Stimulated activated CD8-positive, alpha-beta memory T cell treated with anti-CD3 and anti-CD28 coated beads, Interleukin-4, amount 100 ng/mL, for 4 hours (primary cell): Measurements from ENCODE around the gene HSD17B11.
"Not testable (repeated sequence)": the region's sequence is repeated elsewhere in the genome, so short reads cannot be mapped to it uniquely, and the experiment has no call there.

Experiments
- DNase-seq, 2 donors: peaks; one replicate each; pipeline ENCODE4 v3.0.0-alpha.2; 2020; ENCODE audit warnings: low read depth in 2 of 2, low spot score in 1 of 2

Gene HSD17B11

DNA sequence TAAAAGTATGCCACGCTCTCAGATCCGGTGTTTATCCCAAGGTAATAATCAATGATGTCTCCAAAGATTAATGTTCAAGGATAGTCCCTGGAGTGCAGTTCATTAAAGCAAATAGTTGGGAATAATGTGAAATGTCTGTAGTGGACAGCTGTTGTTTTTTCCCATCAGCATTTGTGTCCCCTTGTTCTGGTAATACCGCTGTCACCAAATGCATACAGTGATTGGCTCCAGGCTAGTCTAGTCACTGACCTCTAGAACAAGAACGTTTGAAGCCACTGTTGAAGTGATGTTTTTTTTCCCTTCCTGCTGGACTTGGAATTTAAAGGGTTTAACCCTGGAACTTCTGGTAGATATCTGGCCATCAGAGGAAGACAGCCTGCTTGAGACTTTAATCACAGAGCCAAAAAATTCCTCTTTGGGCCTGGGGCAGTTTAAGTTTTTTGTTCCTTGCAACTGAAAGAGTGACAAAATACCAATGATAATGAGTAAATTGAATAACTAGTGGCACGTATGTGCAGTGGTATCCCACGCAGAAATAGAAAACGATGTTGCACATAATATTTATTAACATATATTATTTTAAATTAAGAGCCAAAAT, 30.6 kb downstream of the HSD17B11 start:
- DNase-seq, result no peak

DNA sequence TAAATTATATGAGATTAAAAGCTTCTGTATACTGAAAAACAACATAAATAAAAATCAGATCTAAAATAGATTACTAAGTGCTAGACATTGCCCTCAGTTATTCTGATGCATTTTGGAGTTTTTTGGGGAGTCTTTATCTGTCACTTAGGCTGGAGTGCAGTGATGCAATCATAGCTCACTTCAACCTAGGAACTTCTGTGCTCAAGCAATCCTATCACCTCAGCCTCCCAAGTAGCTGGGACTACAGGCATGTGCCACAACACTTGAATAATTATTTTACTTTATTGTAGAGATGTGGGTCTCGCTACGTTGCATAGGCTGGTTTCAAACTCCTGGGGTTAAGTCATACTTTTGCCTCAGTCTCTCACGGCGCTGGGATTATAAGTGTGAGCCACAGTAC, 31.7 kb downstream of the HSD17B11 start:
- no peak for DNase-seq

DNA sequence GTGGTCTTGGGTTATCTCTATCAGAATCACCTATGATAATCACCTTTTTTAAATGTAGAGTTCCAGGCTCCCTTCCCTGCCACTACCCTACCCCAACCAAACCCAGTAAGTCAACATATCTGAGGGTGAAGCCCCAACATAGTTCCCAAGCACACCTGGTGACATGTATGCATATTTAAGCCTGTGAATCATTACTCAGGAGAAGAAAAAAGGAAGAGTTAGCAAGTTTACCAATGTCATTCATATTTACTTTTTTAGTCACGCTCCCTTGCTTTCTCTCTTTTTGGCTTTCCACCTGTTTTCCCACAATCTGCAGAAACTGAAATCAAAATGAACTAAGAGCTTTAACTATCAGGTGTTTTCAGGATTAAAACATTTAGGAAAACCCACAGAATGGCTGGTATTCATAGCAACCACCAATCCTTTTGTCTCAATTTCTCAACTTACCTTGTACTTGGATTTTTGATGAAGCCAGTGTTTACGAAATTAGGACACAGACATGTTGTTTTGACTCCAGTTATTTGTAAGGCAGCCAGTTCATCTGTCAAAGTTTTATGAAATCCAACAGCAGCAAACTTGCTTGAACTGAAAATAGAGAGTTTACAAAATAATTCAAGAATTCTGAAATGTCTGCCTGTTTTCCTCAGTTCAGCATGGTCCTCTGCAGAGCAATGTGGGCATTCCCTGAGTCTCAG, 34.0 kb downstream of the HSD17B11 start:
- no peak for DNase-seq

DNA sequence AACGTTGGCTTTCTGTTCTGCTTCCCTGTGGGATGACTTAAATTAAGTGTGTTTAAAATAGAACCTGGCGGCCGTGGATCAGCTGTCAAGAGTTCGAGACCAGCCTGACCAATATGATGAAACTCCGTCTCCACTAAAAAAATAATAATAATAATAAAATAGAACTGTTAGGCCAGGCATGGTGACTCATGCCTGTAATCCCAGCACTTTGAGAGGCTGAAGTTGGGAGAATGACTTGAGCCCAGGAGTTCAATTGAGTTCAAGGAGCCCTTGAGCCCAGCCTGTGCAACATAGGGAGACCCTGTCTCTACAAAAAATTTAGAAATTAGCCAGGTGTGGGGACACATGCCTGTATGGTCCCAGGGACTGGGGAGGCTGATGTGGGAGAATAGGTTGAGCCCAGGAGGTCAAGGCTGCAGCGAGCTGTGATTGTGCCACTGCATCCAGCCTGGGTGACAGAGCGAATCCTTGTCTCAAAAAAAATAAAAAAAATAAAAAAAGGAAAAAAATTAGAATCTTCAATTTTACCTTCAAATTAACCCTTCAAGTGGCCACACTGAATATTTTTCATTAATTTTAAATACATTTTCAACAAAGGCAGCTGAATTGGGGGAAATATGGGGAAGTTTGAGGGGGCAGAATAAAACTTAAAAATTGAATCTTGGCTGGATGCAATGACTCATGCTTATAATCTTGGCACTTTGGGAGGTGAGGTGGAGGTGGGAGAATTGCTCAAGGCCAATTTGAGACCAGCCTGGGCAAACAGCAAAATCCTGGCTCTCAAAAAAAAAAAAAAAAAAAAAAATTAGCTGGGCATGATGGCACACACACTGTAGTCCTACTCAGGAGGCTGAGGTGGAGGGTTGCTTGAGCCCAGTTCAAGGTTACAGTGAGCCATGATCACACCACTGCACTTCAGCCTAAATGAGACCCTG, 36.6 kb downstream of the HSD17B11 start:
- no peak for DNase-seq

DNA sequence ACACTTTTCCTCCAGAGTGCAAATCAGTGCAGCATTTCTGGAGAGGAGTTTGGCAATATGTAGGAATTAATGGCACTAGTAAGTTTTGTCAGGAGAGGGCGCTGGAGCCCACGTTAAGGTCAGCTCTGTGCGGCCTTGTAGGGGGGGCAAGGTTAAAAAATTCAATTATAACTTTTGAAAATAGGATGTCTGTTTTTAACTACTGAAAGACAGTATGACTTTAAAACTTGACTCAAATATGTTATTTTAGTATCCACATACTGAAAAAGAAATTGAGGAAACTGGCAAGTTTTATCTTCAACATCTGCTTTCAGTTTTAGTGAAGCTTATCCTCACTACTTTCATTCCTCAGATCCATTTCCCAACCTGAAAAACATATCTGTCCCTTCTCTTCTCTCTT, 37.4 kb downstream of the HSD17B11 start:
- peak in 1 of 2 donors; percentile 2 for DNase-seq

DNA sequence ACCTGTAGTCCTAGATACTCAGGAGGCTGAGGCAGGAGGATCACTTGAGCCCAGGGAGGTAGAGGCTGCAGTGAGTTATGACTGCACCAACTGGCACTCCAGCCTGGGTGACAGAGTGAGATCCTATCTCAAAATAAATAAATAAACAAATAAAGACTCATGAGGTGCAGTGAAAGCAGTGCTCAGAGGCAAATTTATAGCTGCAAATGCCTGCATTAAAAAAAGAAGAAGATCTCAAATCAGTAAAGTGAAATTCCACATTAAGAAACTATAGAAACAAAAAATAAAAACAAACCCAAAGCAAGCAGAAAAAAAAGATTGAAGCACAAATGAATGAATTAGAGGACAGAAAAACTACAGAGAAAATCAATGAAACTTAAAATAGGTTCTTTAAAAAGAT, 45.8 kb downstream of the HSD17B11 start:
- no peak for DNase-seq

DNA sequence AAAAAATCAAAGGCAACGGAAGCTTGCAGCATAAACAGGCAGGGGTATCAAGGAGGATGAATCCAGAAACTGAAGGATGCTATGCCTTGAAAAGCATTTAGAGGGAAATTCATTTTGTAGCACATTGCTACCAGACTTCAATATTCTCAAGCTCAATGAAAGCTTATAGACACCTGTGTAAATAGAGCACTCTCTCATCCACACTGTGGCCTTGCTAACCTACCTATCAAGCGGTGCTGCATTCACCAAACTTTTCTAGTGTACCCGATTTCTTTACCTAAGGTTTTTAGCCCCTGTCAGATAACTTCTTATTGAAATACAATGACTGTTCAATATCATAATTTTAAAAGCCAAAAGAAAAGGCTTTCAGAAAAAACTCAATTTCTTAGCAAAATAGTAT, 48.1 kb downstream of the HSD17B11 start:
- no peak for DNase-seq

DNA sequence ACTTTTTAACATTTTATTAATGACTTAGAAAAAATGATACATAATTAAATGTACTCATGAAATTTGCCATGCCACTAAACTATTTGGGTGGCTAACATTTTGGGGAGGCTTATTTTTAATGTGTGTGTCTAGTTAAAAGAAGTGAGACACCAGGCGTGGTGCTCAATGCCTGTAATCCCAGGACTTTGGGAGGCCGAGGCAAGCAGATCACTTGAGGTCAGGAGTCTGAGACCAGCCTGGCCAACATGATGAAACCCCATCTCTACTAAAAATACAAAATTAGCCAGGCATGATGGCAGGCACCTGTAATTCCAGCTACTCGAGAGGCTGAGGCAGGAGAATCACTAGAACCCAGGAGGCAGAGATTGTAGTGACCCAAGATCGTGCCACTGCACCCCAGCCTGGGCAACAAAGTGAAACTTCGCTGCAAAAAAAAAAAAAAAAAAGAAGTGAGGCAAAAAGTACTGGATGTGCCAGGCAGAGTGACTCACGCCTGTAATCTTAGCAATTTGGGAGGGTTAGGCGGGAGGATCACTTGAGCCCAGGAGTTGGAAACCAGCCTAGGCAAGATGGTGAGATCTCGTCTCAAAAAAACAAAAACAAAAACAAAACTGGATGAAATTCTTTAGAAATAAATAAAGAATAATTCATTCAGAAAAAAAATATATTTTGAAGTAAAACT, 48.9 kb downstream of the HSD17B11 start:
- DNase-seq, result not testable (repeated sequence)

DNA sequence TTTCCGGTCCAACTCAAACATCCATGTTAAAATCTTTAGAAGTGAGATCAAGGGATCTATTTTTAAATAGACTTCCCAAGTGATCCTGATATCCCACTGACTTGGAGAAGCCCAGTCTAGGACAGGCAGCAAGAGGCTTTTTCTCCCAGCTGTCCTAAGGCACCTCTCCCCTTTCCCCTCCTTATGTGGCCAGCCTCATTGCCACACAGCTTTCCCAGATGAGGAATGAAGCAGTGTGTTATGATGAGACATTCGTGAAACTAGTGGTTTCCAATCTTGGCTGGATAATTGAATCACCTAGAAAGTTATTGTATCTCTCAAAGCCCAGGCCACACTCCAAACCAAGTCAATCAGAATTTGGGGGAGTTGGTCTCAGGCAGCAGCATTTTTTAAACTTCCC, 51.5 kb downstream of the HSD17B11 start:
- DNase-seq, result no peak

DNA sequence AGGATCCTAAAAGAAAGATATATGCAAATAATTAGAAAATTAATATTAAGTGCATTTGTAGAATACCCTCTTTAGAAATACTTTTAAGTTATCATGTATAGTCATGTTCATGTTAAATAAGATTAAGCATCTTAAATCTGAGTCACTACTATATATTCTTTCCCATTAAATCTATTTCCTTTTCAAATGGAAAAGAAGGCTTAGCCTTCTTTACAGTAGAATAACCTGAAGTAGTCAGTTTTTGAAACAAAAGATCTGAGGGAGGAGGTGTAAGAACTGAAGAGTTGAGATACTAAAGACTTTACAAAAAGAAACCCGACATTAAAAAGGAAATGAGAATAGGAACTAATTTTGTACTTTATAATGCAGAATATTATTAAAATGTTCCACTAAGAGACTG, 53.6 kb downstream of the HSD17B11 start:
- no peak for DNase-seq

DNA sequence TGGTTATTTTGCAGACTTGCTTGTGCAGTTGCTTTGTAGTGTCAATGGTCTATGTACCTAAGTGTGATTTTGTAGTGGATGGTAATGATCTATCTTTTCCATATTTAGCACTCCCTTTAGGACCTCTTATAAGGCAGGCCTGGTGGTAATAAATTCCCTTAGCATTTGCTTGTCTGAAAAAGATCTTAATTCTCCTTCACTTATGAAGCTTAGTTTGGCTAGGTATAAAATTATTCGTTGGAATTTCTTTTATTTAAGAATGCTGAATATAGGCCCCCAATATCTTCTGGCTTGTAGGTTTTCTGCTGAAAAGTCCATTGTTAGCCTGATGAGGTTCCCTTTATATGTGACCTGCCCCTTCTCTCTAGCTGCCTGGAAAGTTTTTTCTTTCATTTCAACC, 57.7 kb downstream of the HSD17B11 start:
- DNase-seq, result no peak

DNA sequence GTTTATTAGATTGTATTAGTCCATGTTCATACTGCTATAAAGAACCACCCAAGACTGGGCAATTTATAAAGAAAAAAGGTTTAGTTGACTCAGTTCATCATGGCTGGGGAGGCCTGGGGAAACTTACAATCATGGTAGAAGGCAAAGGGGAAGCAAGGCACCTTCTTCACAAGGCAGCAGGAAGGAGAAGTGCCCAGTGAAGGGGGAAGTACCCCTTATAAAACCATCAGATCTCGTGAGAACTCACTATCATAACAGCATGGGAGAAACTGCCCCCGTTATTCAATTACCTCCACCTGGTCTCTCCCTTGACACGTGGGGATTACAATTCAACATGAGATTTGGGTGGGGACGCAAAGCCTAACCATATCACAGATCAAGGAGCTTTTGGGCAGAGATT, 60.2 kb downstream of the HSD17B11 start:
- DNase-seq, result no peak

DNA sequence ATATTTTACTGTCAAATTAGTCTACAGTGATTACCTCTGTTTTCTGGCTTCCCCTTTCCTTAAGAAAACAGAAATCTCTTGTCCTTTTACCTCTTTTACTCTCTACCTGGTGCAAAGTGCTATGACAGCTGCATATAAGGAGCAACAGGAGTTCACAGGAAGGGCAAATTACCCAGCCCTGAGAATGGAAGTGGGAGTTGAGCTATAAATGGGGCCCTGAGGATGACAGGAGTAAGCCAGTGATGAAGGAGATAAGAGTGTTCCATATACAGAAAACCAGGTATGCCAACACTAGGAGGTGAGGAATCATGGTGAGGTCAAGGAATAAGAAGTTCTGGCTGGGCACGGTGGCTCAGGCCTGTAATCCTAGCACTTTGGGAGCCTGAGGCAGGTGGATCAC, 63.9 kb downstream of the HSD17B11 start:
- no peak for DNase-seq

DNA sequence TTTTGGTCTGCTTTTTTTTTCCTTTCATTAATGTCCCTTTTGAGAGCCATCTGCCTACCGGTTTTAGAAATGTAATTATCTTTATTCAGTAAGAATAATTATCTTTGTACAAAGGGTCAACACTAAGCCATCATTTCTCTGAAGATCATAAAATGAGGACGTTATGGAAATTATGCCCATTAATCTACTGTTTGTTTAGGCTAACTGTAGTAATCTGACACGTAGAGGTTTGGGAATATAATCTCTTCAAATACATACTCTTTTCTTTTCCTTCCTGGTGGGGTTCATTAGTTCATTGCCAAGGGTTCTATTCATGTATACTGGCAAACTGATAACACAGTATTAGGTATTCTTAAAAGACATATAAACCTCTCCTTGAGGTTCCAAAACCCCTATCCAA, 64.5 kb downstream of the HSD17B11 start:
- DNase-seq, result no peak

DNA sequence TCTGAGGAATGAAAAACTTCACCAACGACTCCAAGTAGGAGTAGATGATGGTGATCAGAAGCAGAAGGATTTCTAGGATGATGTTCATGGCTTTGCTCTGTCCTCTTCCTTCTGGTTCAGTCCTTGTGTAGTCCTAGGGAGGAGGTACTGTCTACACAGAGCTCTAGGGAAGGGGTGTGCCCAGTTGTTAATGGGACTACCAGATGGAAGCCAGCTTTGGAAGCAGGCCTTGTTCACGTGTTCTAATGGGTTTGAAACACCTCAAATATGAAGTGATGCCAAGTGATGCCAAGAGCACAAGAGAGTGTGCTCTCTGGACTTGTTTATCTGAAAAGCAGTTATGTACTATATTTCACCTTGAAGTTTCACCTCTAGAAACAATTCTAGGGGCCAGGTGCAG, 68.2 kb downstream of the HSD17B11 start, which contains the start of gene HSD17B13:
Gene HSD17B13, minus strand, starts transcription at position 129 of the 400 bp plus-strand sequence. Its CDS starts 41 bp downstream, at position 88.
- DNase-seq, result no peak

DNA sequence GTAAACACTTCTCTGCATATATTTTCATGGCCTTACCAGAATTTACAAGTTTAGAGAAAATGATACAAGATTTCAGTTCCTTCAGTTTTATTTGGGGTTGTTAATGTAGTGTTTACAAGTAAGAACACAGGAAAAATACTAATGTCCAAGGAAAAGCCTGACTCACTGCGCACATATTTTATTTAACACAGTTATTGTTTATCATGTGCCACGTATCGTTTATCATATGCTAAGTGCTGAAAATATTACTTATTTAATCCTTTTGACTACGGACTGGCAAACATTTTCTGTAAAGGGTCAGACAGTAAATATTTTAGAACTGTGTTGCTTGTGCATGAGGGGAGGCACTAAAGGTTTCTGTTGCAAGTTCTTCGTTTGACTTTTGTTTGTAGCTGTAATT, 69.1 kb downstream of the HSD17B11 start:
- no peak for DNase-seq

DNA sequence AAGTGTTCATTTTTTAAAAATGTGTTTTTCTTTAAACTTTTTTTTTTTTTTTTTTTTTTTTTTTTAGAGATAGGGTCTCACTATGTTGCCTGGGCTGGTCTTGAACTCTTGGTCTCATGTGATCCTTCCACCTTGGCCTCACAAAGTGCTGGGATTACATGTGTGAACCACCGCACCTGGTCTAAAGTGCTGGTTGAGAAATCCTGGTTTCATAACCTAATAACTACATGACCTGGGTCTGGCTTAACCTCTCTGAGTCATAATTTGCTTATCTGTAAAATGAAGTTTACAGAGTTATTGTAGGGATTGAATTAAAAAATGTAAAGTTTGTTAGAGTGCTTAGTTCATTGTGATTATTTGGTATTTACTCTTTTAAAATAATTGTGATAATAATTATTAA, 73.5 kb downstream of the HSD17B11 start:
- no peak for DNase-seq

DNA sequence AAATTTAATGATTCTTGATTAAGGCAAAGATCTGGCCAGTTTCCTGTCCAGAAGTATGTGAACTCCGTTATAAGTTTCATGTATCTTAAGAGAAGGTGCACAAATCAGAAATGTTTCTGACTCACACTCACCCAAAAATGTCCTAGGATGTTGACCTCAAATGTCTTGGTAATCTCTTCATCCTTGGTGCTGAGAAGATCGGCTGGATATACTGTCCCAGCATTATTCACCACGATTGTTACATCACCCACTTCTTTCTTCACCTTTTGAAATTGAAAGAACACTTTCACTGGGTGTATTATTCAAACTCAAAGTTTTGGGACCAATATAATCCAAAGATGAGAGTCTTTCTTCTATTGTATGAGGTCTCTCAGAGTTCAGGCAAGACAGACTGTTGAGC, 74.0 kb downstream of the HSD17B11 start:
- DNase-seq, result no peak

DNA sequence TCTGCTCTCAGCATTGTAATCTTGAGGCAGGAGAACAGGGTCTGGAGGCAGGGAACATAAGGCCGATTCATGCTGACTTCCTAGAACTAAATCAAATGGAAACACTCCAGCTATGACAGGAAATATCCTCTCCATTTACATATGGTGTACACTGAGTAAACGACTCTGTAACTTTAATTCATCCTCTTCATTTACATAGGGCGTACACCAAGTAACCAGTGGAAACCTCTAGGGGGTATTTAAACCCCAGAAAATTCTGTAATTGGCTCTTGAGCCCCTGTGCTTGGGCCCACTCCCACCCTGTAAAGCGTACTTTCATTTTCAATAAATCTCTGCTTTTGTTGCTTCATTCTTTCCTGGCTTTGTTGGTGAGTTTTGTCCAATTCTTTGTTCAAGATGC, 76.0 kb downstream of the HSD17B11 start:
- DNase-seq, result not testable (repeated sequence)

DNA sequence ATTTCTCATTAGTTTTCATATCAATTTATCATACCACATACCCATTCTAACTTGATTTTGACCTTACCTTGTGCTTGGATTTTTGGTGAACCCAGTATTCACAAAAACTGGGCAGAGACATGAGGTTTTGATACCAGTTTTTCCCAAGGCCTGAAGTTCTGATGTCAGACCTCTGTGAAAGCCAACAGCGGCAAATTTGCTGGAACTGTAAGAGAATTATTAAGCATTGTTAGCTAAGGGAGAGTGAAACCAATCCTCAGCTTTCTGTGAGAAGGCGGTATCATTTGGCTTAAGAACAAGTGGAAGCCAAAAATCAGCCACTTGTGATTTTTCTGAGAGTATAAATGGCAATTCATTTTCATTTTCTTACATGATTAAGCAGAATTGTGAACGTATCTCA, 77.2 kb downstream of the HSD17B11 start:
- no peak for DNase-seq

DNA sequence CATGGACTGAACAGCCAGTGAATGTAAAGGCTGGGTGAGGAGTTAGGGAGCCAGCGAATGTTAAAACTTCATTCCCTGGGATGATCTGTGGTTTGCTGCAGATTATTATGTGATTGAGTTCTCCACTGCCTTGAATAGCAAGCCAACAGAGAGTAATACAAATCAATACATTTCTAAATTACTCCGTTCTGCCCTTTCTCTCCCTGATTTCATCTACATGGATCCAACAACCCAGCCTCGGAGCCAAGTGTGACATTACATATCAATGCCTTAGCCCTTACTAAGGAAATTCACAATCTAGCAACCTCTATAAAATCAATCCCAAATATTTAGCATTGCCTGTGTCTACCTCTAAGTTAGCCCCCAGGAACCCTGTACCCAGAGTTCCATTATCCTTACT, 79.3 kb downstream of the HSD17B11 start:
- no peak for DNase-seq
